Measurements from ENCODE around the gene JMJD8.

DNA sequence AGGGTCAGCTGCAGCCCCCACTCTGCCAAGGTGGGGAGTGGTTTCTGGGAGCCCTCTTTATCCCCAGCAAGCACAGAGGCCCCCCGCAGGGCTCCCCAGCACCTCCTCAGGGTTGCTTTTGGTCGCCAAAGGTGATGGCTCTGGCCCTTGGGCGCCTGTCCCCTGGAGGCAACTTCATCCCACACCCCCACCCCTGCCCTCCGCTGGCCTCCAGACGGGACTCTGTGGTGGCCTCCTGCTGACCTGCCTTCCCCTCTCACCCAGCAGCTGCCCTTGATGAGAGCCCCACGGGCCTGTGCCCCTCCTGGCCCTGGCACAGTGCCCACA is 24.0 kb downstream of the JMJD8 start:
- no peak for TF ChIP-seq EZH2 (IDR thresholded peaks at IDR 0.05; ENCODE audit: insufficient read depth, poor library complexity, severe bottlenecking)
- no peak for TF ChIP-seq EZH2phosphoT487 (IDR thresholded peaks at IDR 0.05; ENCODE audit: insufficient read depth, low read depth)

Data from GM23248 (cell line).